BLaER1 (cell line): ENCODE results near the gene SENP5.
"Not testable (repeated sequence)": the region's sequence is repeated elsewhere in the genome, so short reads cannot be mapped to it uniquely, and the experiment has no call there.

Source experiments
- H3K27ac ChIP-seq: shearing (Covaris generic); formaldehyde crosslinking; 2 replicates; pipeline ENCODE4 v1.8.1; 2022
- H3K27me3 ChIP-seq: shearing (Covaris generic); formaldehyde crosslinking; 2 replicates; pipeline ENCODE4 v1.8.1; 2022
- H3K36me3 ChIP-seq: shearing (Covaris generic); formaldehyde crosslinking; 2 replicates; pipeline ENCODE4 v1.8.1; 2022
- H3K4me1 ChIP-seq: shearing (Covaris generic); formaldehyde crosslinking; 2 replicates; pipeline ENCODE4 v1.8.1; 2022
- H3K4me2 ChIP-seq: shearing (Covaris generic); formaldehyde crosslinking; 2 replicates; pipeline ENCODE4 v1.8.1; 2022
- H3K4me3 ChIP-seq: shearing (Covaris generic); formaldehyde crosslinking; 2 replicates; pipeline ENCODE4 v1.8.1; 2022
- H3K9ac ChIP-seq: shearing (Covaris generic); formaldehyde crosslinking; 2 replicates; pipeline ENCODE4 v1.8.1; 2022
- H3K9me3 ChIP-seq: shearing (Covaris generic); formaldehyde crosslinking; 2 replicates; pipeline ENCODE4 v1.8.1; 2022
- H4K20me1 ChIP-seq: shearing (Covaris generic); formaldehyde crosslinking; 2 replicates; pipeline ENCODE4 v1.8.1; 2022
- Cebpa-rat ChIP-seq: shearing (Covaris generic); IDR thresholded peaks from 2 replicates; pipeline ENCODE4 v1.8.1; 2022

Gene SENP5

GRCh38 chr3:196942226-196942914 is 74.7 kb downstream of the SENP5 start, which contains the start of gene NCBP2:
Gene NCBP2, minus strand, starts transcription at chr3:196942528. Its CDS starts 25 bp downstream, at chr3:196942503.
- Histone ChIP-seq H3K4me2 (peak within 1 kb of the TSS; percentile 96), H3K27me3 (no peaks in the 10 kb centered on the region), H3K36me3 (peaks cover 34% of the 10 kb centered on the region)

GRCh38 chr3:196942915-196943277 is 75.2 kb downstream of the SENP5 start:
- peaks cover 28% of the 10 kb centered on the region for H3K36me3 ChIP-seq
- peak overlapping the region; percentile 100 for H3K4me3 ChIP-seq
- peak overlapping the region; percentile 98 for H3K9ac ChIP-seq
- peaks cover 57% of the 10 kb centered on the region for H4K20me1 ChIP-seq
- TF ChIP-seq Cebpa-rat, result no peak
- peak overlapping the region; percentile 98 for H3K27ac ChIP-seq
- no peaks in the 10 kb centered on the region for H3K27me3 ChIP-seq
- peaks cover 54% of the 10 kb centered on the region for H3K4me1 ChIP-seq
- peak overlapping the region; percentile 96 for H3K4me2 ChIP-seq
- H3K9me3 ChIP-seq, result no peaks in the 10 kb centered on the region

More at GRCh38 chr3:196942226-196942914, 74.7 kb downstream of the SENP5 start, which contains the start of gene NCBP2:
- Histone ChIP-seq H3K9me3 (no peaks in the 10 kb centered on the region), H3K9ac (peak within 1 kb of the TSS; percentile 98), H3K4me1 (peaks cover 58% of the 10 kb centered on the region), H3K4me3 (peak within 1 kb of the TSS; percentile 100), H4K20me1 (peaks cover 58% of the 10 kb centered on the region), H3K27ac (peak within 1 kb of the TSS; percentile 98)
- TF ChIP-seq Cebpa-rat, result no peak

GRCh38 chr3:196944037-196944790 is 76.5 kb downstream of the SENP5 start:
- H3K27me3 ChIP-seq, H3K27ac ChIP-seq, H3K9me3 ChIP-seq: not testable (repeated sequence)
- Histone ChIP-seq H4K20me1 (peaks cover 44% of the 10 kb centered on the region), H3K9ac (peak overlapping the region; percentile 98), H3K36me3 (peaks cover 25% of the 10 kb centered on the region), H3K4me2 (peak overlapping the region; percentile 96), H3K4me1 (peaks cover 40% of the 10 kb centered on the region), H3K4me3 (peak overlapping the region; percentile 100)

GRCh38 chr3:196947136-196947859 is 79.6 kb downstream of the SENP5 start:
- H3K27me3 ChIP-seq, result no peaks in the 10 kb centered on the region
- H4K20me1 ChIP-seq, result peaks cover 24% of the 10 kb centered on the region
- H3K4me2 ChIP-seq, result no peak overlapping the region
- H3K36me3 ChIP-seq, result peaks cover 39% of the 10 kb centered on the region
- no peaks in the 10 kb centered on the region for H3K9me3 ChIP-seq
- peaks cover 21% of the 10 kb centered on the region for H3K4me1 ChIP-seq
- no peak for TF ChIP-seq Cebpa-rat
- no peak overlapping the region for H3K9ac ChIP-seq
- H3K4me3 ChIP-seq, result no peak overlapping the region
- 0 out of 2 replicates have a peak overlapping the region, but pooled peaks have one; percentile 1 for H3K27ac ChIP-seq

- H3K4me1 ChIP-seq, result peaks cover 21% of the 10 kb centered on the region
- no peak overlapping the region for H3K27ac ChIP-seq
- peaks cover 20% of the 10 kb centered on the region for H4K20me1 ChIP-seq
- no peak overlapping the region for H3K4me3 ChIP-seq
- H3K27me3 ChIP-seq, result no peaks in the 10 kb centered on the region
- no peaks in the 10 kb centered on the region for H3K9me3 ChIP-seq
- H3K4me2 ChIP-seq, result no peak overlapping the region
- TF ChIP-seq Cebpa-rat, result no peak
- H3K9ac ChIP-seq, result no peak overlapping the region
- peaks cover 39% of the 10 kb centered on the region for H3K36me3 ChIP-seq
Measured at GRCh38 chr3:196947860-196948441, 80.2 kb downstream of the SENP5 start.

- Histone ChIP-seq H4K20me1 (peaks cover 13% of the 10 kb centered on the region), H3K4me3 (no peak overlapping the region), H3K9me3 (no peaks in the 10 kb centered on the region), H3K4me2 (no peak overlapping the region), H3K27ac (no peak overlapping the region), H3K9ac (no peak overlapping the region), H3K36me3 (peaks cover 36% of the 10 kb centered on the region), H3K27me3 (no peaks in the 10 kb centered on the region), H3K4me1 (peaks cover 17% of the 10 kb centered on the region)
- TF ChIP-seq Cebpa-rat, result no peak
Measured at GRCh38 chr3:196948442-196949284, 80.9 kb downstream of the SENP5 start.

GRCh38 chr3:196949285-196949619 is 81.5 kb downstream of the SENP5 start:
- Histone ChIP-seq H3K36me3 (peaks cover 34% of the 10 kb centered on the region), H3K27me3 (no peaks in the 10 kb centered on the region), H3K9ac (no peak overlapping the region), H3K9me3 (no peaks in the 10 kb centered on the region), H3K4me3 (no peak overlapping the region), H3K4me1 (peaks cover 11% of the 10 kb centered on the region; the same call in 1 of the 2 replicates), H3K4me2 (no peak overlapping the region), H3K27ac (no peak overlapping the region), H4K20me1 (peaks cover 7% of the 10 kb centered on the region; the same call in 1 of the 2 replicates)
- no peak for TF ChIP-seq Cebpa-rat

- H3K4me1 ChIP-seq, result peaks cover 8% of the 10 kb centered on the region; the same call in 1 of the 2 replicates
- no peak for TF ChIP-seq Cebpa-rat
- H3K9me3 ChIP-seq, result no peaks in the 10 kb centered on the region
- H3K27ac ChIP-seq, result no peak overlapping the region
- H3K4me2 ChIP-seq, result no peak overlapping the region
- H3K36me3 ChIP-seq, result peaks cover 30% of the 10 kb centered on the region
- no peak overlapping the region for H3K4me3 ChIP-seq
- no peaks in the 10 kb centered on the region for H3K27me3 ChIP-seq
- H3K9ac ChIP-seq, result no peak overlapping the region
- H4K20me1 ChIP-seq, result peaks cover 2% of the 10 kb centered on the region; the same call in 1 of the 2 replicates
Measured at GRCh38 chr3:196949750-196950149, 82.0 kb downstream of the SENP5 start.

GRCh38 chr3:196951371-196951770 is 83.7 kb downstream of the SENP5 start:
- TF ChIP-seq Cebpa-rat, result no peak
- Histone ChIP-seq H3K4me3 (no peak overlapping the region), H3K4me2 (no peak overlapping the region), H3K27ac (no peak overlapping the region), H3K27me3 (no peaks in the 10 kb centered on the region), H3K36me3 (peaks cover 16% of the 10 kb centered on the region; the same call in 1 of the 2 replicates), H3K9ac (no peak overlapping the region), H3K4me1 (peaks cover 8% of the 10 kb centered on the region; the same call in 1 of the 2 replicates), H4K20me1 (no peaks in the 10 kb centered on the region), H3K9me3 (no peaks in the 10 kb centered on the region)
